ENCODE data around the gene LRP5.

DNA sequence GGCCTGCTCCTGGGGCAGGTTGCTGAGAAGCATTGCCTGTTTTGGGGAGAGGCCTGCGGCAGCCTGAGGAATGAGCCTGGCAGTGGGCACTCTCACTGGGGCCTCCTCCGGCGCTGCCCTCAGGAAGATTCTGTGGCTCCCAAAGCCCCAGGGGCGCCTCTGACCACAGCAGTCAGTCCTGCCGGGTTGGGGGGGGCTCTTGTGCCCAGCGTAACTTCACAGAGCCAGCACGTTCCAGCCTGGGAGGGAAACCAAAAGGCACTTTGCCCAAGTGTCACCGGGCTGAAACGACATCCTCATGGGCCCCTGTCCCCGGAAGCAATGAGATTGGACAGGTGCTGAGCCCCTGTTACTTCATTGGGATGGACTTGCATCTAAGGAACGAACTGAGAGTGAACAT lies 4.3 kb upstream of the LRP5 start:
- TF ChIP-seq, protein P1, sequence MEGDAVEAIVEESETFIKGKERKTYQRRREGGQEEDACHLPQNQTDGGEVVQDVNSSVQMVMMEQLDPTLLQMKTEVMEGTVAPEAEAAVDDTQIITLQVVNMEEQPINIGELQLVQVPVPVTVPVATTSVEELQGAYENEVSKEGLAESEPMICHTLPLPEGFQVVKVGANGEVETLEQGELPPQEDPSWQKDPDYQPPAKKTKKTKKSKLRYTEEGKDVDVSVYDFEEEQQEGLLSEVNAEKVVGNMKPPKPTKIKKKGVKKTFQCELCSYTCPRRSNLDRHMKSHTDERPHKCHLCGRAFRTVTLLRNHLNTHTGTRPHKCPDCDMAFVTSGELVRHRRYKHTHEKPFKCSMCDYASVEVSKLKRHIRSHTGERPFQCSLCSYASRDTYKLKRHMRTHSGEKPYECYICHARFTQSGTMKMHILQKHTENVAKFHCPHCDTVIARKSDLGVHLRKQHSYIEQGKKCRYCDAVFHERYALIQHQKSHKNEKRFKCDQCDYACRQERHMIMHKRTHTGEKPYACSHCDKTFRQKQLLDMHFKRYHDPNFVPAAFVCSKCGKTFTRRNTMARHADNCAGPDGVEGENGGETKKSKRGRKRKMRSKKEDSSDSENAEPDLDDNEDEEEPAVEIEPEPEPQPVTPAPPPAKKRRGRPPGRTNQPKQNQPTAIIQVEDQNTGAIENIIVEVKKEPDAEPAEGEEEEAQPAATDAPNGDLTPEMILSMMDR (conservative IDR thresholded peaks at IDR 0.05; ENCODE audit: low read length) = no peak
- TF ChIP-seq EZH2phosphoT487 (IDR thresholded peaks at IDR 0.05; ENCODE audit: borderline replicate concordance) = no peak

Measured in Loucy (cell line).